H9 (cell line): Measurements from ENCODE around the gene CYP2U1. TPM values are rescaled to one million over a fixed set of nuclear protein-coding genes. Genes with fewer than 3 reads are reported as not detected.
"Not testable (repeated sequence)": the region's sequence is repeated elsewhere in the genome, so short reads cannot be mapped to it uniquely, and the experiment has no call there.

Source experiments
- DNase-seq: peaks from one replicate; pipeline ENCODE4 v3.0.0-alpha.2; 2017
- H2AFZ ChIP-seq: one replicate; pipeline ENCODE4 v1.6.1; 2013; ENCODE audit warnings: mild to moderate bottlenecking, low read length, control low read depth, moderate library complexity
- H2AK5ac ChIP-seq: 2 replicates; pipeline ENCODE4 v1.6.1; 2013; ENCODE audit warnings: low read length, control low read depth, mixed read lengths; ENCODE audit not compliant: insufficient read length
- H2BK120ac ChIP-seq: one replicate; pipeline ENCODE4 v1.6.1; 2013; ENCODE audit warnings: low read depth, mild to moderate bottlenecking, low read length, control low read depth, inconsistent platforms; ENCODE audit not compliant: poor library complexity, severe bottlenecking
- H2BK12ac ChIP-seq: 2 replicates; pipeline ENCODE4 v1.6.1; 2013; ENCODE audit warnings: low read length, control low read depth, mixed read lengths, low read depth; ENCODE audit not compliant: insufficient read length
- H2BK15ac ChIP-seq: 2 replicates; pipeline ENCODE4 v1.6.1; 2013; ENCODE audit warnings: low read depth, low read length, control low read depth
- H2BK20ac ChIP-seq: one replicate; pipeline ENCODE4 v1.6.1; 2013; ENCODE audit warnings: low read depth, mild to moderate bottlenecking, low read length, control low read depth, inconsistent platforms; ENCODE audit not compliant: poor library complexity, severe bottlenecking
- H2BK5ac ChIP-seq: 2 replicates; pipeline ENCODE4 v1.6.1; 2013; ENCODE audit warnings: low read length, control low read depth, mixed read lengths; ENCODE audit not compliant: insufficient read length
- H3K14ac ChIP-seq: 2 replicates; pipeline ENCODE4 v1.6.1; 2013; ENCODE audit warnings: low read length, control low read depth; ENCODE audit not compliant: insufficient read depth
- H3K18ac ChIP-seq: 2 replicates; pipeline ENCODE4 v1.6.1; 2013; ENCODE audit warnings: low read depth, mild to moderate bottlenecking, mixed read lengths, low read length, control low read depth; ENCODE audit not compliant: insufficient read length
- H3K23ac ChIP-seq: 2 replicates; pipeline ENCODE4 v1.6.1; 2013; ENCODE audit warnings: low read length, control low read depth, mixed read lengths, low read depth; ENCODE audit not compliant: insufficient read length
- H3K23me2 ChIP-seq: 2 replicates; pipeline ENCODE4 v1.6.1; 2013; ENCODE audit warnings: low read depth, mild to moderate bottlenecking, mixed read lengths, low read length, control low read depth; ENCODE audit not compliant: insufficient read length, poor library complexity, severe bottlenecking
- H3K27ac ChIP-seq: 2 replicates; pipeline ENCODE4 v1.5.1; 2013; ENCODE audit warnings: low read length, control low read depth, mixed read lengths, low read depth; ENCODE audit not compliant: insufficient read length
- H3K27me3 ChIP-seq: 2 replicates; pipeline ENCODE4 v1.6.1; 2013; ENCODE audit warnings: low read length, control low read depth, inconsistent platforms; ENCODE audit not compliant: insufficient read depth
- H3K4ac ChIP-seq: 2 replicates; pipeline ENCODE4 v1.6.1; 2013; ENCODE audit warnings: low read depth, mild to moderate bottlenecking, control low read depth, inconsistent platforms, low read length, moderate library complexity
- H3K4me1 ChIP-seq: 2 replicates; pipeline ENCODE4 v1.6.1; 2013; ENCODE audit warnings: low read length, control low read depth, inconsistent platforms; ENCODE audit not compliant: insufficient read depth
- H3K4me2 ChIP-seq: 2 replicates; pipeline ENCODE4 v1.6.1; 2013; ENCODE audit warnings: low read length, control low read depth, mixed read lengths; ENCODE audit not compliant: insufficient read length, insufficient read depth
- H3K56ac ChIP-seq: 2 replicates; pipeline ENCODE4 v1.6.1; 2013; ENCODE audit warnings: low read depth, mild to moderate bottlenecking, mixed read lengths, low read length, control low read depth; ENCODE audit not compliant: insufficient read length
- H3K79me1 ChIP-seq: 2 replicates; pipeline ENCODE4 v1.6.1; 2013; ENCODE audit warnings: low read depth, mild to moderate bottlenecking, moderate library complexity, low read length, control low read depth, inconsistent platforms; ENCODE audit not compliant: insufficient read depth, poor library complexity, severe bottlenecking
- H3K79me2 ChIP-seq: 2 replicates; pipeline ENCODE4 v1.6.1; 2013; ENCODE audit warnings: low read length, control low read depth, inconsistent platforms; ENCODE audit not compliant: insufficient read depth
- H3K9ac ChIP-seq: 2 replicates; pipeline ENCODE4 v1.6.1; 2013; ENCODE audit warnings: low read length, control low read depth, mixed read lengths; ENCODE audit not compliant: insufficient read length; ENCODE audit errors: extremely low read depth
- H3K9me3 ChIP-seq: one replicate; pipeline ENCODE4 v1.6.1; 2013; ENCODE audit warnings: low read depth, low read length, inconsistent platforms; ENCODE audit not compliant: control insufficient read depth
- H3T11ph ChIP-seq: one replicate; pipeline ENCODE4 v1.6.1; 2013; ENCODE audit warnings: mild to moderate bottlenecking, low read length, control low read depth, inconsistent platforms
- H4K20me1 ChIP-seq: one replicate; pipeline ENCODE4 v1.6.1; 2013; ENCODE audit not compliant: control insufficient read depth, insufficient read length, insufficient read depth
- H4K5ac ChIP-seq: 2 replicates; pipeline ENCODE4 v1.6.1; 2013; ENCODE audit warnings: low read depth, mild to moderate bottlenecking, mixed read lengths, low read length, control low read depth; ENCODE audit not compliant: insufficient read length
- H4K8ac ChIP-seq: replicated peaks from 2 replicates; pipeline ENCODE4 v1.6.1; 2013; ENCODE audit warnings: low read length, control low read depth, mixed read lengths, low read depth; ENCODE audit not compliant: insufficient read length
- H4K91ac ChIP-seq: 2 replicates; pipeline ENCODE4 v1.6.1; 2013; ENCODE audit warnings: low read depth, mild to moderate bottlenecking, moderate library complexity, mixed read lengths, low read length, control low read depth; ENCODE audit not compliant: insufficient read length
- H3K27ac Mint-ChIP-seq, 3 experiments: 2 replicates in 2 of 3; 3 replicates in 1 of 3; pipeline ENCODE4 v1.8.0; 2020 to 2021; ENCODE audit warnings: mixed read lengths in 3 of 3, mild to moderate bottlenecking in 1 of 3, moderate library complexity in 1 of 3
- H3K27me3 Mint-ChIP-seq: 2 replicates; pipeline ENCODE4 v1.8.0; 2021; ENCODE audit warnings: low read depth, mild to moderate bottlenecking, moderate library complexity, mixed read lengths
- H3K36me3 Mint-ChIP-seq, 3 experiments: 2 replicates in 2 of 3; 3 replicates in 1 of 3; pipeline ENCODE4 v1.8.0; 2020 to 2021; ENCODE audit warnings: low read depth in 3 of 3, mixed read lengths in 3 of 3; ENCODE audit not compliant: insufficient read depth in 1 of 3
- H3K4me1 Mint-ChIP-seq, 2 experiments: 2 replicates each; pipeline ENCODE4 v1.8.0; 2020; ENCODE audit warnings: mixed read lengths in 2 of 2
- H3K4me3 Mint-ChIP-seq, 2 experiments: 2 replicates in 1 of 2; 3 replicates in 1 of 2; pipeline ENCODE4 v1.8.0; 2020 to 2021; ENCODE audit warnings: mild to moderate bottlenecking in 2 of 2, mixed read lengths in 2 of 2, moderate library complexity in 1 of 2
- H3K9me3 Mint-ChIP-seq, 2 experiments: 2 replicates in 1 of 2; 3 replicates in 1 of 2; pipeline ENCODE4 v1.8.0; 2020; ENCODE audit warnings: mild to moderate bottlenecking in 2 of 2, mixed read lengths in 2 of 2, moderate library complexity in 1 of 2
- WGBS: extraction: QIAGEN DNeasy Blood & Tissue Kit; methylation state at CpG from one replicate; pipeline ENCODE4 v1.1.7; 2013; ENCODE audit warnings: missing lambda C conversion rate, low lambda C conversion rate, mixed read lengths; ENCODE audit not compliant: insufficient read length; ENCODE audit errors: extremely low coverage; 5-methylcytosine and 5-hydroxymethylcytosine counted together
- total RNA-seq: library from RNA; stranded (reverse); gene quantifications from 2 replicates; pipeline ENCODE4 v1.2.1, GENCODE V29; 2021
- TF ChIP-seq, protein P1 (sequence below): fragments of 200-600 bp; sonication (generic); conservative IDR thresholded peaks from 3 replicates; pipeline ENCODE4 v1.8.0; 2021; ENCODE audit warnings: antibody characterized with exemption, mild to moderate bottlenecking

CYP2U1 gene
- total RNA-seq, 1 experiment from 2014 or later, result 9.6 TPM

GRCh38 chr4:107902715-107903114 is 28.6 kb upstream of the CYP2U1 start:
- peaks cover 9 to 14% of the 10 kb centered on the region in 2 experiments for H3K9me3 Mint-ChIP-seq
- Histone ChIP-seq H4K8ac (no peak overlapping the region), H3K4me2 (no peak overlapping the region), H2BK20ac (no peak overlapping the region), H3K27ac (no peak overlapping the region), H4K91ac (no peak overlapping the region), H2BK12ac (no peak overlapping the region), H3K56ac (no peak overlapping the region), H3K18ac (no peak overlapping the region), H4K20me1 (no peaks in the 10 kb centered on the region), H3K79me2 (no peaks in the 10 kb centered on the region), H3K9ac (no peak overlapping the region), H3K23ac (no peak overlapping the region), H3T11ph (no peak overlapping the region), H3K9me3 (no peaks in the 10 kb centered on the region), H2BK120ac (no peak overlapping the region), H3K23me2 (no peaks in the 10 kb centered on the region), H4K5ac (no peak overlapping the region), H3K4me1 (no peaks in the 10 kb centered on the region), H2BK15ac (no peak overlapping the region), H2AFZ (no peak overlapping the region), H3K27me3 (no peaks in the 10 kb centered on the region), H2BK5ac (no peak overlapping the region), H3K4ac (no peak overlapping the region), H2AK5ac (no peak overlapping the region), H3K79me1 (no peaks in the 10 kb centered on the region), H3K14ac (no peak overlapping the region)
- WGBS, result no CpG with 5 or more reads among the region's 2 CpGs
- peaks cover 15 to 29% (median 28%) of the 10 kb centered on the region in 3 experiments for H3K36me3 Mint-ChIP-seq
- H3K4me1 Mint-ChIP-seq, result peaks cover 19 to 21% of the 10 kb centered on the region in 2 experiments
- no peaks in the 10 kb centered on the region for H3K27me3 Mint-ChIP-seq
- H3K4me3 Mint-ChIP-seq, result no peak overlapping the region
- no peak overlapping the region for H3K27ac Mint-ChIP-seq
- TF ChIP-seq, protein P1, sequence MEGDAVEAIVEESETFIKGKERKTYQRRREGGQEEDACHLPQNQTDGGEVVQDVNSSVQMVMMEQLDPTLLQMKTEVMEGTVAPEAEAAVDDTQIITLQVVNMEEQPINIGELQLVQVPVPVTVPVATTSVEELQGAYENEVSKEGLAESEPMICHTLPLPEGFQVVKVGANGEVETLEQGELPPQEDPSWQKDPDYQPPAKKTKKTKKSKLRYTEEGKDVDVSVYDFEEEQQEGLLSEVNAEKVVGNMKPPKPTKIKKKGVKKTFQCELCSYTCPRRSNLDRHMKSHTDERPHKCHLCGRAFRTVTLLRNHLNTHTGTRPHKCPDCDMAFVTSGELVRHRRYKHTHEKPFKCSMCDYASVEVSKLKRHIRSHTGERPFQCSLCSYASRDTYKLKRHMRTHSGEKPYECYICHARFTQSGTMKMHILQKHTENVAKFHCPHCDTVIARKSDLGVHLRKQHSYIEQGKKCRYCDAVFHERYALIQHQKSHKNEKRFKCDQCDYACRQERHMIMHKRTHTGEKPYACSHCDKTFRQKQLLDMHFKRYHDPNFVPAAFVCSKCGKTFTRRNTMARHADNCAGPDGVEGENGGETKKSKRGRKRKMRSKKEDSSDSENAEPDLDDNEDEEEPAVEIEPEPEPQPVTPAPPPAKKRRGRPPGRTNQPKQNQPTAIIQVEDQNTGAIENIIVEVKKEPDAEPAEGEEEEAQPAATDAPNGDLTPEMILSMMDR, result no peak
- no peak for DNase-seq

DNA sequence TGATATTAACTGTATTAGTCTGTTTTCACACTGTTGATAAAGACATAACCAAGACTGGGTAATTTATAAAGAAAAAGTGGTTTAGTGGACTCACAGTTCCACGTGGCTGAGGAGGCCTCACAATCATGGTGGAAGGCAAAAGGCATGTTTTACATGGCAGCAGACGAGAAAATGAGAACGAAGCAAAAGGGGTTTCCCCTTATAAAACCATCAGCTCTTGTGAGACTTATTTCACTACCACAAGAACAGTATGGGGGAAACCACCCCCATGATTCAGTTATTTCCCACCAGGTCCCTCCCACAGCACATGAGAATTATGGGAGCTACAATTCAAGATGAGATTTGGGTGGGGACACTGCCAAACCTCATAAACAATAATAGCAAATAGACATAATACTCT is 26.3 kb upstream of the CYP2U1 start:
- not testable (repeated sequence) for H4K8ac ChIP-seq, H2BK5ac ChIP-seq, H4K5ac ChIP-seq, DNase-seq, H3K56ac ChIP-seq, H3K9me3 ChIP-seq, H2BK120ac ChIP-seq, H3K27me3 Mint-ChIP-seq, H3K4me3 Mint-ChIP-seq, H3K79me2 ChIP-seq, H3K23ac ChIP-seq, H3K9ac ChIP-seq, H4K20me1 ChIP-seq, H2BK15ac ChIP-seq, H3K79me1 ChIP-seq, H3T11ph ChIP-seq, H2BK12ac ChIP-seq, H3K23me2 ChIP-seq, H3K27ac ChIP-seq, H2AK5ac ChIP-seq, H2AFZ ChIP-seq, H3K27me3 ChIP-seq, H3K14ac ChIP-seq, H3K4ac ChIP-seq, H4K91ac ChIP-seq, H3K18ac ChIP-seq, H3K4me2 ChIP-seq, H2BK20ac ChIP-seq, H3K4me1 ChIP-seq
- H3K4me1 Mint-ChIP-seq, result peaks cover 27 to 29% of the 10 kb centered on the region in 2 experiments
- H3K27ac Mint-ChIP-seq, result peak overlapping the region in 1 of 3 experiments; percentile 73; a peak in 1 of 7 replicates
- H3K36me3 Mint-ChIP-seq, result peaks cover 18 to 36% (median 34%) of the 10 kb centered on the region in 3 experiments
- WGBS, result no CpG with 5 or more reads among the region's 3 CpGs
- H3K9me3 Mint-ChIP-seq, result peaks cover 9 to 15% of the 10 kb centered on the region in 2 experiments
